Uterus (tissue), 4 donors: Measurements from ENCODE around the gene TMEM156. TPM values are rescaled to one million over a fixed set of nuclear protein-coding genes. Genes with fewer than 3 reads are reported as not detected.

Experiments
- DNase-seq, 2 donors: peaks; one replicate each; pipeline ENCODE4 v3.0.0-alpha.2; 2019 to 2020
- H3K27ac ChIP-seq, 2 donors: fragments of 200-600 bp; sonication (generic); 1 replicate in 1 of 2; 2 replicates in 1 of 2; pipeline ENCODE4 v1.5.1; 2016 to 2018
- H3K27me3 ChIP-seq, 2 donors: fragments of 200-600 bp; sonication (generic); one replicate each; pipeline ENCODE4 v1.5.1; 2018 to 2019; ENCODE audit warnings: control low read depth in 1 of 2
- H3K36me3 ChIP-seq, 2 donors: fragments of 200-600 bp; sonication (generic); one replicate each; pipeline ENCODE4 v1.5.1; 2019; ENCODE audit warnings: control low read depth in 1 of 2
- H3K4me1 ChIP-seq, 2 donors: fragments of 200-600 bp; sonication (generic); one replicate each; pipeline ENCODE4 v1.5.1; 2018 to 2019; ENCODE audit warnings: control low read depth in 1 of 2
- H3K4me3 ChIP-seq, 2 donors: fragments of 200-600 bp; sonication (generic); 1 replicate in 1 of 2; 2 replicates in 1 of 2; pipeline ENCODE4 v1.5.1; 2018 to 2019; ENCODE audit warnings: mild to moderate bottlenecking in 1 of 2
- H3K9me3 ChIP-seq, 2 donors: fragments of 200-600 bp; sonication (generic); one replicate each; pipeline ENCODE4 v1.5.1; 2019; ENCODE audit warnings: control low read depth in 1 of 2
- POLR2A ChIP-seq, 2 donors: fragments of 450-650 bp; IDR thresholded peaks; one replicate each; pipeline ENCODE4 v1.6.1; 2016; ENCODE audit warnings: antibody characterized with exemption in 2 of 2, mild to moderate bottlenecking in 1 of 2, moderate library complexity in 1 of 2
- intact Hi-C: fragments of 100-400 bp; cut with DNase I; formaldehyde crosslinking; loops from one replicate; pipeline ENCODE4 v1.15.1; 2023; ENCODE audit warnings: low total_unique reads
- total RNA-seq, 4 donors: library from RNA; depleted of rRNA in 3 of 4; stranded (reverse); fragments of >200 nt in 3 of 4; gene quantifications; one replicate each; pipeline versions ENCODE4 v1.1.0 to v1.2.4, GENCODE V29; 2014 to 2023
- TF ChIP-seq, protein P1 (sequence below), 4 experiments: fragments of 200-600 bp in 2 of 4; fragments of 450-650 bp in 2 of 4; sonication (generic) in 2 of 4; IDR thresholded peaks; one replicate each; pipeline ENCODE4 v1.5.1; 2016 to 2019; ENCODE audit warnings: antibody characterized with exemption in 4 of 4, mild to moderate bottlenecking in 2 of 4, moderate library complexity in 1 of 4
- donor health status: DM: yes; HTN: yes; CAD: no.

Gene TMEM156
- total RNA-seq, 4 donors from 2014 or later: 0.37 to 0.41 TPM; not detected in 2

DNA sequence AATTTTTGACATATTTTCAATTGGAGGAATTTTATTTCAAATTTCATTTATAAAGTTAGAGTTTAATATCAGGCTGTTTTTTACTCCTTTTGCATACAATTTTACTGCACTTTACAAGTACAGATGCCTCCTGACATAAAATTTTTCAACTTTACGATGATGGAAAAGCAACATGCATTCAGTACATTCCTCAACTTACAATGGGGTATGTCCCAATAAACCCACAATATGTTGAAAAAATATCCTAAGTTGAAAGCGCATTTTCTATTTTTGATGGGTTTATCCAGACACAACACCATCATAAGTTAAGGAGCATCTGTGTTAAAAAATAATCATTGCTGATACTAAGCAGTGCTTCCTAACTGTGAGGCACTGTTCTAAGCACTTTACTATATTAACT is 34.2 kb upstream of the TMEM156 start:
- no peaks in the 10 kb centered on the region for H3K4me1 ChIP-seq
- H3K27me3 ChIP-seq: no peaks in the 10 kb centered on the region
- H3K36me3 ChIP-seq: no peaks in the 10 kb centered on the region
- no peaks in the 10 kb centered on the region for H3K9me3 ChIP-seq
- no peak overlapping the region for H3K4me3 ChIP-seq
- no peak for DNase-seq
- no peak overlapping the region for H3K27ac ChIP-seq
- intact Hi-C loops: no loop called here
- TF ChIP-seq, protein P1, sequence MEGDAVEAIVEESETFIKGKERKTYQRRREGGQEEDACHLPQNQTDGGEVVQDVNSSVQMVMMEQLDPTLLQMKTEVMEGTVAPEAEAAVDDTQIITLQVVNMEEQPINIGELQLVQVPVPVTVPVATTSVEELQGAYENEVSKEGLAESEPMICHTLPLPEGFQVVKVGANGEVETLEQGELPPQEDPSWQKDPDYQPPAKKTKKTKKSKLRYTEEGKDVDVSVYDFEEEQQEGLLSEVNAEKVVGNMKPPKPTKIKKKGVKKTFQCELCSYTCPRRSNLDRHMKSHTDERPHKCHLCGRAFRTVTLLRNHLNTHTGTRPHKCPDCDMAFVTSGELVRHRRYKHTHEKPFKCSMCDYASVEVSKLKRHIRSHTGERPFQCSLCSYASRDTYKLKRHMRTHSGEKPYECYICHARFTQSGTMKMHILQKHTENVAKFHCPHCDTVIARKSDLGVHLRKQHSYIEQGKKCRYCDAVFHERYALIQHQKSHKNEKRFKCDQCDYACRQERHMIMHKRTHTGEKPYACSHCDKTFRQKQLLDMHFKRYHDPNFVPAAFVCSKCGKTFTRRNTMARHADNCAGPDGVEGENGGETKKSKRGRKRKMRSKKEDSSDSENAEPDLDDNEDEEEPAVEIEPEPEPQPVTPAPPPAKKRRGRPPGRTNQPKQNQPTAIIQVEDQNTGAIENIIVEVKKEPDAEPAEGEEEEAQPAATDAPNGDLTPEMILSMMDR (IDR thresholded peaks at IDR 0.05): no peak
- TF ChIP-seq POLR2A (IDR thresholded peaks at IDR 0.05): no peak

DNA sequence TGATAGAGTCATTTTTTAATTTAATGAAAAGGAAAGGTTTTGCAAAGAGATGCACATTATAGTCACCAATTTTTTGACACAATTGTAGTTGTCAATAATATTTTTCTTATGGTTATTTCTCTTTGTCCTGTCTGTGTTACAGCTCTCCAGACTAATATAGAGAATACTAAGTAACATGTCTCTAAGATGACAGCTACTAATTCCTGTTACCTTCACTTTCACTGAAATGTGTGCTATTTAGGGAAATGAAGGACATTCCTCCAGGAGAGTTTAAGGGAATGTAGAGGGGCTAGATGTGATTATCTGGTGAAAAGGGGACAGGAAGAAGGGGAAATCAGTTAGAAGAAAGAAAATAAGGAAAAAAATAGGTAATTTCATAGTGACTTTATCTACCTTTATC is 31.2 kb upstream of the TMEM156 start:
- TF ChIP-seq, protein P1 (IDR thresholded peaks at IDR 0.05): no peak
- TF ChIP-seq POLR2A (IDR thresholded peaks at IDR 0.05): no peak
- no peaks in the 10 kb centered on the region for H3K9me3 ChIP-seq
- H3K27ac ChIP-seq: no peak overlapping the region
- DNase-seq: no peak
- no peaks in the 10 kb centered on the region for H3K36me3 ChIP-seq
- no peak overlapping the region for H3K4me3 ChIP-seq
- H3K27me3 ChIP-seq: no peaks in the 10 kb centered on the region
- no peaks in the 10 kb centered on the region for H3K4me1 ChIP-seq
- intact Hi-C loops: no loop called here

DNA sequence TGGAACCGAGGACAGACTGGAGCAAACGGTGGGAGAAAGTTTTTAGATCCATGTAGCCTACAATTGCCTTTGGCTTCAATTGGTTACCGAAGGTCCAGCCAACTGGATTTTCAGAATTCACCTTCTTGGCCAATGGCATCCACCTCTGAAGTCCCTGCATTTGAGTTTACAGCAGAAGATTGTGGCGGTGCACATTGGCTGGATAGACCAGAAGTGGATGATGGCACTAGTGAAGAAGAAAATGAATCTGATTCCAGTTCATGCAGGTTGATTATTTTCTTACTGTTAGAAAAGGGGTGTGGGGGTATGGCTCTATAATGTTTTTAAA is 30.5 kb upstream of the TMEM156 start:
- TF ChIP-seq POLR2A (IDR thresholded peaks at IDR 0.05): no peak
- TF ChIP-seq, protein P1 (IDR thresholded peaks at IDR 0.05): no peak
- Histone ChIP-seq H3K4me3 (no peak overlapping the region), H3K36me3 (no peaks in the 10 kb centered on the region), H3K27me3 (no peaks in the 10 kb centered on the region), H3K9me3 (no peaks in the 10 kb centered on the region), H3K4me1 (no peaks in the 10 kb centered on the region), H3K27ac (no peak overlapping the region)
- no peak for DNase-seq
- intact Hi-C loops: no loop called here

DNA sequence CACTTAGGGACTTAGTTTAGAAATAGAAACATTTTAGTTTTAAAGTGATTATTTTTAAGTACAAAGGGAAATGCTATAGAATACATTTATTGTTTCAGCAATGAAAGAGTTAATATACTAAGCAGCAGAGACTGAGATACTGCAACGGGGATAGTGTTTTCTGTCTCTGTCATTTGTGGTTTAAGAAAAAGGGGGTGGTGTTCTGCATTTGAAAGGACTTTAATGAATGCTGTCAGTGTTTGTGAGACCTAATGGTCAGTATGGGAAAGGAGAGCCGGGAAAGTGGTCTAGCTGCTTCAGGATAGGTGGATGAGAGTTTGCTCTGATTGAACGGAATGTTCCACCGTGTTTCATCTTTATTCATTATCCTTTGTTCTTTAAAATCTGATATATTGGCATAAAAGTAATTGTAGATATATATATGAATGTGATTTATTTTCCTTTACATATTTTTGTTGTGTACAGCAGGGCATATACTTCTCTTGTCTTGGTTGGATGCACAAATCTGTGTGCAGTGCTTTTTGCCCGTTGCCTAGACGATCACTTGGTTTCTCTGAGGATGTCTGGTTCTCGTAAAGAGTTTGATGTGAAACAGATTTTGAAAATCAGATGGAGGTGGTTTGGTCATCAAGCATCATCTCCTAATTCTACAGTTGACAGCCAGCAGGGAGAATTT is 30.0 kb upstream of the TMEM156 start, which contains the start of gene KLHL5:
TSS of gene KLHL5 (plus strand) at position 139 of the 676 bp plus-strand sequence. CDS start at position 560, 421 bp downstream.
- Histone ChIP-seq H3K36me3 (no peaks in the 10 kb centered on the region), H3K27me3 (no peaks in the 10 kb centered on the region), H3K4me3 (no peak within 1 kb of the TSS), H3K4me1 (no peaks in the 10 kb centered on the region), H3K9me3 (no peaks in the 10 kb centered on the region), H3K27ac (no peak within 1 kb of the TSS)
- TF ChIP-seq, protein P1 (IDR thresholded peaks at IDR 0.05): no peak
- TF ChIP-seq POLR2A (IDR thresholded peaks at IDR 0.05): no peak
- intact Hi-C loops: no loop called here
- no peak for DNase-seq

DNA sequence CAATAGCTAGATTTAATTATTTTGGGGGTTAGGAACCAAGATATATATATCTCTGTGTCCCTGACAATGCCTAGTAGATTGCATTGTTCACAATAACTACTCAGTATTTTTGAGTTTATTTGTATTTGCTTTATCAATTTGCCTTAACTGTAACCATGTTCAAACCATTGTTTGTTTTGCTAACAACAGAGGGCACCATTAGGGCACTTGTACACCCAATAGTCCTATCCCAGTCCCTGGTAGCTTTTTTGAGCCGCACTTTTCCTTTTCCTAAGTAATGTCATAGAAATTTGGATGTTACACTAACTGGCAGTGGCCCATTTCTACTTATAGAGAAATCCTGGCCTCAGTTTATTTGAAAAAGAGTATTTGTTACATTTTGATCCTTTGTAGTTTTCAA is 29.2 kb upstream of the TMEM156 start:
- Histone ChIP-seq H3K27ac (no peak overlapping the region), H3K4me3 (no peak overlapping the region), H3K4me1 (no peaks in the 10 kb centered on the region), H3K9me3 (no peaks in the 10 kb centered on the region), H3K27me3 (no peaks in the 10 kb centered on the region), H3K36me3 (no peaks in the 10 kb centered on the region)
- no peak for DNase-seq
- intact Hi-C loops: no loop called here
- TF ChIP-seq POLR2A (IDR thresholded peaks at IDR 0.05): no peak
- TF ChIP-seq, protein P1 (IDR thresholded peaks at IDR 0.05): no peak
